Esophagus squamous epithelium (tissue), 4 donors: ENCODE results near the gene UBE3A.

Source experiments
- CTCF ChIP-seq, 6 experiments: fragments of 450-650 bp in 4 of 6; fragments of 200-600 bp in 2 of 6; sonication (generic) in 2 of 6; IDR thresholded peaks; one replicate each; pipeline ENCODE4 v1.5.1; 2016 to 2019; ENCODE audit warnings: antibody characterized with exemption in 6 of 6, mild to moderate bottlenecking in 4 of 6, moderate library complexity in 4 of 6
- POLR2A ChIP-seq, 4 donors: fragments of 450-650 bp; IDR thresholded peaks; one replicate each; pipeline ENCODE4 v1.6.1; 2017; ENCODE audit warnings: antibody characterized with exemption in 4 of 4, mild to moderate bottlenecking in 4 of 4, moderate library complexity in 3 of 4

GRCh38 chr15:25402342-25402741, 36.5 kb downstream of the UBE3A start:
- TF ChIP-seq CTCF (IDR thresholded peaks at IDR 0.05), result no peak
- TF ChIP-seq POLR2A (IDR thresholded peaks at IDR 0.05), result no peak
